Ovary (tissue), 9 donors: Measurements from ENCODE around the gene URB2. TPM values are rescaled to one million over a fixed set of nuclear protein-coding genes. Genes with fewer than 3 reads are reported as not detected.
A peak's percentile ranks its signal among the peaks of the same experiment; 100 is the strongest.
"Not testable (repeated sequence)": the region's sequence is repeated elsewhere in the genome, so short reads cannot be mapped to it uniquely, and the experiment has no call there.

Experiments used
- DNase-seq, 5 donors: peaks; one replicate each; pipeline ENCODE4 v3.0.0-alpha.2; 2019 to 2020
- H3K27ac ChIP-seq, 2 donors: fragments of 200-600 bp; one replicate each; pipeline versions ENCODE4 v1.5.1 to v1.8.0; 2019 to 2022
- H3K27me3 ChIP-seq: fragments of 200-600 bp; one replicate; pipeline ENCODE4 v1.8.0; 2022
- H3K36me3 ChIP-seq: fragments of 200-600 bp; sonication (generic); one replicate; pipeline ENCODE4 v1.5.1; 2019
- H3K4me1 ChIP-seq: one replicate; pipeline ENCODE4 v1.8.1; 2013; ENCODE audit warnings: mild to moderate bottlenecking, moderate library complexity; ENCODE audit not compliant: insufficient read depth
- H3K4me3 ChIP-seq: fragments of 200-600 bp; sonication (generic); one replicate; pipeline ENCODE4 v1.5.1; 2017
- H3K9me3 ChIP-seq, 2 donors: fragments of 200-600 bp in 1 of 2; sonication (generic) in 1 of 2; one replicate each; pipeline versions ENCODE4 v1.5.1 to v1.8.1; 2013 to 2019; ENCODE audit warnings: mild to moderate bottlenecking in 1 of 2, moderate library complexity in 1 of 2
- EP300 ChIP-seq: sonication (generic); formaldehyde crosslinking; IDR thresholded peaks from one replicate; pipeline ENCODE4 v1.6.1; 2017; ENCODE audit warnings: antibody characterized with exemption
- POLR2A ChIP-seq: fragments of 450-650 bp; IDR thresholded peaks from one replicate; pipeline ENCODE4 v1.6.1; 2017; ENCODE audit warnings: antibody characterized with exemption, mild to moderate bottlenecking, moderate library complexity
- WGBS, 3 donors: extraction: QIAGEN DNeasy Blood & Tissue Kit in 1 of 3; methylation state at CpG; one replicate each; pipeline versions ENCODE4 v1.1.5 to v1.1.7; 2013 to 2017; 5-methylcytosine and 5-hydroxymethylcytosine counted together
- intact Hi-C, 4 donors: fragments of 100-400 bp; cut with DNase I; formaldehyde crosslinking; loops; one replicate each; pipeline versions ENCODE4 v1.11.0 to v1.15.1; 2022 to 2023
- polyA plus RNA-seq, 2 donors: library from polyadenylated mRNA; stranded (reverse); fragments of 200-250 nt in 1 of 2; fragments of 350-450 nt in 1 of 2; fragmentation: Illumina TruSeq in 1 of 2; extraction: RNeasy Lipid Tissue Mini Kit (QIAGEN cat#74804) in 1 of 2; gene quantifications; one replicate each; pipeline ENCODE4 v1.2.3, GENCODE V29; 2013 to 2014
- total RNA-seq, 7 donors: library from RNA; depleted of rRNA in 2 of 7; stranded (reverse); fragments of >200 nt in 2 of 7; fragmentation: NEBNext Ultra II Directional in 3 of 7; extraction: Animal tissue kit (Norgen Biotek cat#: 25700) in 3 of 7; gene quantifications; one replicate each; pipeline versions ENCODE4 v1.1.0 to v1.2.4, GENCODE V29; 2016 to 2023
- TF ChIP-seq, protein P1 (sequence below), 3 donors: fragments of 450-650 bp in 2 of 3; fragments of 200-600 bp in 1 of 3; IDR thresholded peaks; one replicate each; pipeline versions ENCODE4 v1.5.1 to v1.8.0; 2016 to 2022; ENCODE audit warnings: antibody characterized with exemption in 3 of 3, mild to moderate bottlenecking in 1 of 3
- donor health status: DM: no; HTN: no; CAD: no; lungs with moderate emphysema.
- donor health status: DM: no; HTN: no; CAD: no.
- donor health status: Bipolar disorder and iron deficiency.
- donor health status: DM: yes; HTN: yes; CAD: no.
- donor health status: DM: no; HTN: no; CAD: no.
- donor health status: DM: yes; HTN: yes; CAD: no.

URB2 gene
- total and polyA plus RNA-seq, 9 donors, result 2.2 to 16.7 (median 8.0) TPM

DNA sequence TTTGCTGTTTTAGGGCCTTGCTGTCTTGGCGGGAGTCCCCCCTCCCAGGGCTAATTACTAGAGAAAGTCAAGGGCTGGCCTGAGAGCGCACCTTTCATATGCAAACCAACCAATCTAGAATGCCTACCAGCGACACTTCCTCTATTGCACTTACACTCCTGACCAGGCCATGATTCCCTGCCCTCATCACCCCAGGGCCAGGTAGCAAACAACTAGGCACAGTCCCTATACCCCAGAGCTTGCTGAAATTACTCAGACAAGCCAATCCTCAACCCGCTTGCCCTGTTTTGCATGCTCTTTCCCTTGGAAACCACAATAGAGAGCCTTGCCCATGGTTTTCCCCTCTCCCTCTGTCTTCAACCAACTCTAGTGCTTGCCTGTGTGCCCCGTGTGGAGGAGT is 70.3 kb downstream of the URB2 start:
- no peaks in the 10 kb centered on the region for H3K9me3 ChIP-seq
- DNase-seq, result no peak
- WGBS, 3 donors, result 96 to 97% (median 96%) methylated on average over 5 of the region's 5 CpGs

DNA sequence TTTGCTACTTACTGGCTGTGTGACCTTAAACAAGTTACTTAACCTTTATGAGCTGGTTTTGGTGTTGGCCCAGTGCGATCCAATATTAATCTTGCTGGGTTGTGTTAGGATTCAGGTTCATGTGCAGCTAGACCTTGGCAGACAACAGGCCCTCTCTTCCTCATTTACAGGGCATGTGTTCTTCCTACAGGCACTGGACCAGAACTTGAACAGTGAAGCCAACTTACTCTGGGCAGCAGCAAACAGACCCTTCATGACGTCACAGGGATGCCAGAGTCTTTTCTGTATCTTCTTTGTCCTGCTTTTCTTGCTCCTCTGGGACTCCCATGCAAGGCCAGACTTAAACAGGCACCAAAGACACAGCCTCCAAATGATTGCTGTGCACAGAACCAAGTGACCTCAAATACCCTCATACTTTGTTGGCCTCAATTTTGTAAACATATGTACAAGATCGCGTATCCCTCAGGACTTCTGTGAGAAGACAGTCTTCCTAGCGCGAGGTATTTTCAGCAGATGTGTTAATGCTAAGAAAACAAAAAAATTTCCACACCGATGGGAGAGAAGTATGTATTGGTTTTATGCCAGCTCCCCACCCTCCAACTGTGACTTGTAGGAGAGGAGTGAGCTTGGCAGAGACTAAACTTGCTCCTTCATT is 73.7 kb downstream of the URB2 start:
- H3K4me1 ChIP-seq, result peaks cover 4% of the 10 kb centered on the region
- peak overlapping the region in 1 of 2 donors; percentile 23 for H3K27ac ChIP-seq
- TF ChIP-seq, protein P1, sequence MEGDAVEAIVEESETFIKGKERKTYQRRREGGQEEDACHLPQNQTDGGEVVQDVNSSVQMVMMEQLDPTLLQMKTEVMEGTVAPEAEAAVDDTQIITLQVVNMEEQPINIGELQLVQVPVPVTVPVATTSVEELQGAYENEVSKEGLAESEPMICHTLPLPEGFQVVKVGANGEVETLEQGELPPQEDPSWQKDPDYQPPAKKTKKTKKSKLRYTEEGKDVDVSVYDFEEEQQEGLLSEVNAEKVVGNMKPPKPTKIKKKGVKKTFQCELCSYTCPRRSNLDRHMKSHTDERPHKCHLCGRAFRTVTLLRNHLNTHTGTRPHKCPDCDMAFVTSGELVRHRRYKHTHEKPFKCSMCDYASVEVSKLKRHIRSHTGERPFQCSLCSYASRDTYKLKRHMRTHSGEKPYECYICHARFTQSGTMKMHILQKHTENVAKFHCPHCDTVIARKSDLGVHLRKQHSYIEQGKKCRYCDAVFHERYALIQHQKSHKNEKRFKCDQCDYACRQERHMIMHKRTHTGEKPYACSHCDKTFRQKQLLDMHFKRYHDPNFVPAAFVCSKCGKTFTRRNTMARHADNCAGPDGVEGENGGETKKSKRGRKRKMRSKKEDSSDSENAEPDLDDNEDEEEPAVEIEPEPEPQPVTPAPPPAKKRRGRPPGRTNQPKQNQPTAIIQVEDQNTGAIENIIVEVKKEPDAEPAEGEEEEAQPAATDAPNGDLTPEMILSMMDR (IDR thresholded peaks at IDR 0.05), result no peak
- TF ChIP-seq EP300, result no peak
- TF ChIP-seq POLR2A, result no peak
- no peaks in the 10 kb centered on the region for H3K9me3 ChIP-seq
- DNase-seq, result no peak
- intact Hi-C loops, result no loop called here
- no peak overlapping the region for H3K4me3 ChIP-seq
- 17 to 28% (median 19%) methylated on average over 7 of the region's 7 CpGs for WGBS, 3 donors
- H3K36me3 ChIP-seq, result no peaks in the 10 kb centered on the region
- no peaks in the 10 kb centered on the region for H3K27me3 ChIP-seq

More for the DNA sequence above, 70.3 kb downstream of the URB2 start:
- Histone ChIP-seq H3K4me3 (no peak overlapping the region), H3K4me1 (peaks cover 7% of the 10 kb centered on the region), H3K36me3 (no peaks in the 10 kb centered on the region), H3K27ac (no peak overlapping the region), H3K27me3 (no peaks in the 10 kb centered on the region)
- TF ChIP-seq, protein P1 (IDR thresholded peaks at IDR 0.05), result no peak
- no peak for TF ChIP-seq EP300
- no peak for TF ChIP-seq POLR2A
- intact Hi-C loops, result no loop called here

GRCh38 chr1:229704157-229704556 is 78.1 kb downstream of the URB2 start:
- DNase-seq, result no peak
- 77 to 94% (median 82%) methylated on average over 2 of the region's 2 CpGs for WGBS, 3 donors
- H3K36me3 ChIP-seq, result no peaks in the 10 kb centered on the region
- peaks cover 4% of the 10 kb centered on the region for H3K4me1 ChIP-seq
- intact Hi-C loops, result no loop called here
- H3K27ac ChIP-seq, result no peak overlapping the region
- no peak overlapping the region for H3K4me3 ChIP-seq
- TF ChIP-seq POLR2A, result no peak
- TF ChIP-seq, protein P1 (IDR thresholded peaks at IDR 0.05), result no peak
- TF ChIP-seq EP300, result no peak
- no peaks in the 10 kb centered on the region for H3K27me3 ChIP-seq
- no peaks in the 10 kb centered on the region for H3K9me3 ChIP-seq

DNA sequence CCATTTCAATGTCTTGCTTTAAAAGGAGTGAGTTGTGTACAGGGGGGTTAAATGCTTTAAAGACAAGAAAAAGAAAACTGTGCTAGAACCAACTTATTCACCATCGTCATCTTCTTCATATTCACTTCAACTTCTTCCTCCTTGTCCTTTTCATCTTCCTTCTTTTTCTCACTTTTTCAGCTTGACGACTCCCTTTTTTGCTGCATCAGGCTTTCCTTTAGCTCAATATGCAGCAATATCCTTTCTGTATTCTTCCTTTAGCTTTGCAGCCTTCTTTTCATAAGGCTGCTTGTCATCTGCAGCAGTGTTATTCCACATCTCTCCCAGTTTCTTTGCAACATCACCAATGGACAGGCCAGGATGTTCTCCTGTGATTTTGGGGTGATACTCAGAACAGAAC is 79.1 kb downstream of the URB2 start:
- intact Hi-C loops, H3K36me3 ChIP-seq, DNase-seq, H3K4me1 ChIP-seq, H3K9me3 ChIP-seq, H3K4me3 ChIP-seq, H3K27ac ChIP-seq, H3K27me3 ChIP-seq: not testable (repeated sequence)
- WGBS, 3 donors, result 86 to 92% (median 87%) methylated on average over 2 of the region's 2 CpGs

- H3K27ac ChIP-seq, H3K4me3 ChIP-seq, DNase-seq, H3K27me3 ChIP-seq, H3K36me3 ChIP-seq, intact Hi-C loops, H3K9me3 ChIP-seq, H3K4me1 ChIP-seq: not testable (repeated sequence)
- 81 to 82% (median 82%) methylated on average over 6 of the region's 6 CpGs for WGBS, 3 donors
These were observed 81.1 kb downstream of the URB2 start for GRCh38 chr1:229707127-229707526.
